ENCODE measurements around the gene POLR3A. TPM values are rescaled to one million over a fixed set of nuclear protein-coding genes. Genes with fewer than 3 reads are reported as not detected.

Gene POLR3A
- total and polyA plus RNA-seq, 2 experiments from 2014 or later, result 16.8 to 19.5 TPM

DNA sequence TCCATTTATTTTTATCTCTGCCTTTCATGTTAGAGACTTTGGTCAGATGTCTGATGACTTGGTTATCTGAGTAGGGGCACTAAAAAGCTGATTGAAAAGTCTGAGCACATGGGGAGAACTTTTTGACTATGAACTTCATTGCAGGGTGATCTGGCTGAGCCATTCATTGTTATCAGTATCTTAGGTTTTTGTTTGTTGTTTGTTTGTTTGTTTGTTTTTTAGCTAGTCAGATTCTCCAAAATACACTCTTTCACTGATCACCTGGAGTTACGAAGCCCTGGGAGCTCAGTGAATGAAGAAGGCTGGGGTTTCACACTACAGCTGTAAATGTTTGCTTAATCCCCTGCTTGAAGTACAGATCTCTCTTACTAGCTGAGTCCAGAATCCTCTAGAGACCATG is 74.2 kb downstream of the POLR3A start:
- TF ChIP-seq, protein P1, sequence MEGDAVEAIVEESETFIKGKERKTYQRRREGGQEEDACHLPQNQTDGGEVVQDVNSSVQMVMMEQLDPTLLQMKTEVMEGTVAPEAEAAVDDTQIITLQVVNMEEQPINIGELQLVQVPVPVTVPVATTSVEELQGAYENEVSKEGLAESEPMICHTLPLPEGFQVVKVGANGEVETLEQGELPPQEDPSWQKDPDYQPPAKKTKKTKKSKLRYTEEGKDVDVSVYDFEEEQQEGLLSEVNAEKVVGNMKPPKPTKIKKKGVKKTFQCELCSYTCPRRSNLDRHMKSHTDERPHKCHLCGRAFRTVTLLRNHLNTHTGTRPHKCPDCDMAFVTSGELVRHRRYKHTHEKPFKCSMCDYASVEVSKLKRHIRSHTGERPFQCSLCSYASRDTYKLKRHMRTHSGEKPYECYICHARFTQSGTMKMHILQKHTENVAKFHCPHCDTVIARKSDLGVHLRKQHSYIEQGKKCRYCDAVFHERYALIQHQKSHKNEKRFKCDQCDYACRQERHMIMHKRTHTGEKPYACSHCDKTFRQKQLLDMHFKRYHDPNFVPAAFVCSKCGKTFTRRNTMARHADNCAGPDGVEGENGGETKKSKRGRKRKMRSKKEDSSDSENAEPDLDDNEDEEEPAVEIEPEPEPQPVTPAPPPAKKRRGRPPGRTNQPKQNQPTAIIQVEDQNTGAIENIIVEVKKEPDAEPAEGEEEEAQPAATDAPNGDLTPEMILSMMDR (IDR thresholded peaks at IDR 0.05; ENCODE audit: low read depth, low read length), result no peak
- DNase-seq (ENCODE audit: low read depth in 1 of 2, low spot score in 1 of 2), result no peak
- Histone ChIP-seq H3K4me1 (ENCODE audit: low read depth) (no peaks in the 10 kb centered on the region), H3K27me3 (no peaks in the 10 kb centered on the region), H3K4me3 (no peak overlapping the region), H3K9me3 (ENCODE audit: low read depth) (no peaks in the 10 kb centered on the region), H3K27ac (no peak overlapping the region), H3K36me3 (no peaks in the 10 kb centered on the region)

DNA sequence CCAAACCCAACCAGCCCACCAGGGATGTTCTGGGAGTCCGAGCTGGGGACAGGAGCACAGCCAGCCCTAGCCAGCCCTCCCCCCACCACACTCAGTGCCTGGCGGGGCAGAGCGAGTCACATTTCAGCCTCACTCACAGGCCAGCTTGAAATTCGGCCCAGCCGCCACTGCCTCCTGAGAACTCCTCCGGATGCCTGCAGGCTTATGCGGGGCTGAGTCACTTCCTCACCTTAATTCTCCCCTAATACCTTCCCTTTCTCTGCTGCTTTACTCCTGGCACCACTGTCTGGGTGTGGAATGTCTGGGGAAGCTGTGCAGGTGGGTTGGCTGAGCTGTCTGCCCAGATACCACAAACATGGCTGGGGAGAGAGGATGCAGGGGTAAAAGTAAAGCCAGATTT is 80.1 kb downstream of the POLR3A start:
- H3K36me3 ChIP-seq, result no peaks in the 10 kb centered on the region
- TF ChIP-seq, protein P1 (IDR thresholded peaks at IDR 0.05; ENCODE audit: low read depth, low read length), result no peak
- H3K9me3 ChIP-seq (ENCODE audit: low read depth), result no peaks in the 10 kb centered on the region
- H3K27ac ChIP-seq, result peak overlapping the region; percentile 19
- DNase-seq (ENCODE audit: low read depth in 1 of 2, low spot score in 1 of 2), result peak; percentile 29 to 64
- H3K27me3 ChIP-seq, result no peaks in the 10 kb centered on the region
- no peak overlapping the region for H3K4me3 ChIP-seq
- H3K4me1 ChIP-seq (ENCODE audit: low read depth), result peaks cover 5% of the 10 kb centered on the region

DNA sequence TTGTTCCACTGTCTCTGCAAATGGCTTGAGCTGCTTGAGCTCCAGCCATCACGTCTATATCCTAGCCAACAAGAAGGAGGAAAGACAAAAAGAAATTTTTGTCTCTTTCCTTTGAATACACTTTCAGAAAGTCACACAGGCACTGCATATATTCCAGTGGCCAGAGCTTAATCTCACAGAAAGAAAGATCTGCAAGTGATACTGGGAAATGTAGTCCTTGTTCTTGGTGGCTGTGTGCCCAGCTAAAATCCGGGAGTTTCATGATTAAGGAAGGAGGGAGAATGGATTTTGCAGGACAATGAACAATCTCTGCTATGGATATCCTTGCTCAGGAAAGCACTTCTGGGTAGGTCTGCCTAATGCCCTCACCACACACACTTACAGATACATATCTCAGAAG is 83.2 kb downstream of the POLR3A start:
- Histone ChIP-seq H3K9me3 (ENCODE audit: low read depth) (no peaks in the 10 kb centered on the region), H3K27ac (no peak overlapping the region), H3K27me3 (no peaks in the 10 kb centered on the region), H3K4me1 (ENCODE audit: low read depth) (peaks cover 8% of the 10 kb centered on the region), H3K4me3 (no peak overlapping the region), H3K36me3 (no peaks in the 10 kb centered on the region)
- TF ChIP-seq, protein P1 (IDR thresholded peaks at IDR 0.05; ENCODE audit: low read depth, low read length), result no peak
- peak in 1 of 2 donors; percentile 62 for DNase-seq (ENCODE audit: low read depth in 1 of 2, low spot score in 1 of 2)

DNA sequence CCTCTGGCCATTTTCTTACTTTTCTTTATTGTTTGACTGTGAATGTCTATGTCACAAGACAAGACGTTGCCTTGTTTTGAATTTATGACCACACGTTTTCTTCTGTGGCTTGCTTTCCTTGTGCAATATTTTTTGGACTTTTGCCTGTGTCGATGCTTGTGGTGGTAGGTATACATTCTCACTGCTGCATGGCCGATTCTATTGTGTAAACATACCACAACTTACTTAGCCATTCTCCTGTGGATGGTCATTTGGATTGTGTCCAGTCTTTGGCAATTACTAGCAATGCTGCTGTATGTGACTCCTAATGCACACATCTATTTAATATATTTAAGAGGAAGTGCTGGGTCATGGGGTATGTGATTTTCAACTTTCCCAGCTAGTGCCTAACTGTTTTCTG is 84.8 kb downstream of the POLR3A start:
- TF ChIP-seq, protein P1 (IDR thresholded peaks at IDR 0.05; ENCODE audit: low read depth, low read length), result no peak
- Histone ChIP-seq H3K27ac (no peak overlapping the region), H3K4me3 (no peak overlapping the region), H3K4me1 (ENCODE audit: low read depth) (peaks cover 8% of the 10 kb centered on the region), H3K9me3 (ENCODE audit: low read depth) (no peaks in the 10 kb centered on the region), H3K36me3 (no peaks in the 10 kb centered on the region), H3K27me3 (no peaks in the 10 kb centered on the region)
- peak in 1 of 2 donors; percentile 95 for DNase-seq (ENCODE audit: low read depth in 1 of 2, low spot score in 1 of 2)

DNA sequence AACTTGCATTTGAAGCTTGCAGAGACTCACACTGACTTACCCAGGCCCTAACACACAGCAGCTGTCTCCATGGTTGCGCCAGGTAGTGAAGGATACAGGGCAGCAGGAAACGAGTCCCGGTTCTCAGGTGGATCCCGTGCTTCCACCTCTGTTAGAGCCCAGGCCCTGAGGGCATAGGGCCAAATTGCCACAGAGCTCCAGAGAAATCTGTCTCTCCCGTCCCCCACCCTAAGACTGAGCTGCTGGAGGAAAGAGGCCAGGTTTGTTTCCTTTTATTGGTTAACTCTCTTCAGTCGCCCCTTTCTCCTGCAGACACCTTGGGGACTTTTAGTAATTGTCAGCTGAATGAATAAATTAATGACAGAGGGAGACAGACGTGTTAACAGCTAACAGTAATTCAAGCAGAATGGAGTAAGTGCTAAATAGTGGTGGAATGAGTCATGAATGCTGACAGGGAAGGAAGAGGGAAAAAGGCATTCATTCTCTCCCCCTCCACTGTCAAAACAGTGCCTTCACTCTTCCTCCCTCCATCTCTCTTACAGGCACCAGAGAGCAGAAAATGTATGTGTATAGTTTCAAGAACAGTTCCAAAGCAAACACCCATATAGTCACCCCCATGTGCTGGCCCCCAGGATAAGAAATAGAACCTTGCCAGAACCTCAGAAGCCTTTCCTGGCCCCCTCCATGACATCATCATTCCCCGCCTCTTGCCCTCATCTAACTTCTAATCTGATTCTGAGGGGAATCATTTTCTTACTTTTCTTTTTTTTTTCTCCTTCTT is 86.0 kb downstream of the POLR3A start:
- Histone ChIP-seq H3K4me3 (no peak overlapping the region), H3K27ac (peak overlapping the region; percentile 46), H3K27me3 (no peaks in the 10 kb centered on the region), H3K4me1 (ENCODE audit: low read depth) (peaks cover 3% of the 10 kb centered on the region), H3K9me3 (ENCODE audit: low read depth) (no peaks in the 10 kb centered on the region), H3K36me3 (no peaks in the 10 kb centered on the region)
- DNase-seq (ENCODE audit: low read depth in 1 of 2, low spot score in 1 of 2), result peak in 1 of 2 donors; percentile 83
- TF ChIP-seq, protein P1 (IDR thresholded peaks at IDR 0.05; ENCODE audit: low read depth, low read length), result no peak

All from cardiac muscle cell (in vitro differentiated cells and primary cell).